ENCODE results near the gene PHC3. TPM values are rescaled to one million over a fixed set of nuclear protein-coding genes. Genes with fewer than 3 reads are reported as not detected.

Gene PHC3
- total RNA-seq, 2 experiments from 2014 or later = 143 to 150 TPM

GRCh38 chr3:170038434-170039110 is 143.0 kb downstream of the PHC3 start:
- no peaks in the 10 kb centered on the region for H3K27me3 Mint-ChIP-seq
- Histone ChIP-seq H3K27ac (ENCODE audit: low read depth in 1 of 2, low read length in 2 of 2) (peak overlapping the region in 1 of 2 donors; percentile 41), H3K27me3 (ENCODE audit: control insufficient read depth in 1 of 2, insufficient read depth in 2 of 2, low read length in 2 of 2) (no peaks in the 10 kb centered on the region), H3K36me3 (ENCODE audit: insufficient read depth, low read length) (no peaks in the 10 kb centered on the region), H3K4me3 (ENCODE audit: low read length) (peak overlapping the region; percentile 83), H3K4me1 (ENCODE audit: insufficient read depth, low read length) (peaks cover 34% of the 10 kb centered on the region), H3K9me3 (ENCODE audit: control insufficient read depth in 1 of 2, insufficient read depth in 1 of 2, low read length in 2 of 2) (no peaks in the 10 kb centered on the region)
- peak overlapping the region; percentile 93 for H3K4me3 Mint-ChIP-seq
- peaks cover 9% of the 10 kb centered on the region for H3K36me3 Mint-ChIP-seq (ENCODE audit: low read depth)
- intact Hi-C loops (cut with DNase I, micrococcal nuclease) = loop anchor here (2.0 to 10.0 kb wide), 6 partner anchors 72 to 319 kb away; partner anchors contain the start of genes PRKCI (in 1 of the 2), SEC62 (in 1 of the 2) and SKIL (in 1 of the 2)
- ATAC-seq (ENCODE audit: poor library complexity) = peak; percentile 37
- CTCF ChIA-PET = interaction anchor here (1.6 kb wide), 1 partner anchor 276 kb away, joined by 3 read pairs; no protein-coding TSS in a partner anchor
- peak; percentile 7 to 67 (median 26) for DNase-seq
- H3K4me1 Mint-ChIP-seq (ENCODE audit: low read depth) = peaks cover 35% of the 10 kb centered on the region
- H3K9me3 Mint-ChIP-seq = no peaks in the 10 kb centered on the region
- no peak for TF ChIP-seq CTCF (IDR thresholded peaks at IDR 0.05)
- H3K27ac Mint-ChIP-seq = peak overlapping the region; percentile 67
- POLR2A ChIA-PET = interaction anchor here (0.6 to 1.8 kb wide), 3 partner anchors 15 to 279 kb away, joined by 3 to 15 read pairs (median 3); partner anchors contain the start of gene SEC62

Other genes starting within 250 kb of the PHC3 start
- 100 to 1,000 TPM; 113 to 117 TPM for gene SEC62, start 214.9 kb downstream of the PHC3 start, total RNA-seq
- gene GPR160, start 143.7 kb downstream of the PHC3 start, total RNA-seq = 1 to 10 TPM; 5.7 TPM
- 10 to 100 TPM; 16.4 to 18.0 TPM for gene PRKCI, start 40.7 kb upstream of the PHC3 start, total RNA-seq
- gene SKIL, start 176.0 kb upstream of the PHC3 start, total RNA-seq = 100 to 1,000 TPM; 121 to 130 TPM
- gene CLDN11, start 237.1 kb upstream of the PHC3 start, total RNA-seq = not detected